Mucosa of rectum (tissue), 2 donors: ENCODE measurements around the gene IKZF1.

Experiments
- H3K27ac ChIP-seq, 2 donors: one replicate each; pipeline ENCODE4 v1.7.0; 2013; ENCODE audit warnings: inconsistent platforms in 2 of 2, low read depth in 2 of 2, low read length in 2 of 2
- H3K27me3 ChIP-seq, 2 donors: one replicate each; pipeline ENCODE4 v1.7.0; 2013; ENCODE audit warnings: low read length in 2 of 2; ENCODE audit not compliant: control insufficient read depth in 2 of 2, insufficient read depth in 2 of 2
- H3K36me3 ChIP-seq, 2 donors: one replicate each; pipeline ENCODE4 v1.7.0; 2013; ENCODE audit warnings: low read length in 2 of 2; ENCODE audit not compliant: control insufficient read depth in 2 of 2, insufficient read depth in 2 of 2
- H3K4me1 ChIP-seq, 2 donors: one replicate each; pipeline ENCODE4 v1.7.0; 2013; ENCODE audit warnings: low read length in 2 of 2, mild to moderate bottlenecking in 1 of 2; ENCODE audit not compliant: control insufficient read depth in 2 of 2, insufficient read depth in 2 of 2
- H3K4me3 ChIP-seq, 2 donors: one replicate each; pipeline ENCODE4 v1.7.0; 2013; ENCODE audit warnings: low read length in 2 of 2
- H3K9ac ChIP-seq, 2 donors: one replicate each; pipeline ENCODE4 v1.7.0; 2013; ENCODE audit warnings: low read length in 2 of 2, low read depth in 1 of 2, mild to moderate bottlenecking in 1 of 2
- H3K9me3 ChIP-seq, 2 donors: one replicate each; pipeline ENCODE4 v1.7.0; 2013; ENCODE audit warnings: low read length in 2 of 2; ENCODE audit not compliant: control insufficient read depth in 2 of 2
- donor health status: healthy.
- donor health status: Normal muscosa, but diverticular disease.

IKZF1 gene

DNA sequence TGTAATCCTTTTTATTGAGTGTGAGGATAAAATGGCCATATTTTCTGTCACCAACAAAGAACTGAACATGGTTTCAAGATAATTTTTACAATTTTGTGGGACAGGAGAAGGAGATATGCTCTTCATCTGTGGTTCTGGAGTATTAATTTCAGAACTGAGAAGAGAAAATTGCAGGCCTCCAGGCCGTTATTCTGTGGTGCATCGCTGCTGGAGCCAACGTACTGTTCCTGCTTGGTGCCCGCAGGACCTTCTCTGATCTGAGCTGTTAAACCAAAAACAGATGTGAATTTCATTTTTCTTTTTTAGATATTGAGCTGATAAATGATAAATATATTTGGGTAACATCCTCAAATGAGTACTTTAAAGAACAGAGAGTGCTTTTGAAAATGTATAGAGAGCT lies 63.9 kb downstream of the IKZF1 start:
- Histone ChIP-seq H3K36me3 (no peaks in the 10 kb centered on the region), H3K4me3 (no peak overlapping the region), H3K9ac (no peak overlapping the region), H3K27ac (peak overlapping the region in 1 of 2 donors; percentile 32), H3K9me3 (peaks cover 2 to 4% of the 10 kb centered on the region in 2 donors), H3K27me3 (no peaks in the 10 kb centered on the region), H3K4me1 (no peaks in the 10 kb centered on the region)

DNA sequence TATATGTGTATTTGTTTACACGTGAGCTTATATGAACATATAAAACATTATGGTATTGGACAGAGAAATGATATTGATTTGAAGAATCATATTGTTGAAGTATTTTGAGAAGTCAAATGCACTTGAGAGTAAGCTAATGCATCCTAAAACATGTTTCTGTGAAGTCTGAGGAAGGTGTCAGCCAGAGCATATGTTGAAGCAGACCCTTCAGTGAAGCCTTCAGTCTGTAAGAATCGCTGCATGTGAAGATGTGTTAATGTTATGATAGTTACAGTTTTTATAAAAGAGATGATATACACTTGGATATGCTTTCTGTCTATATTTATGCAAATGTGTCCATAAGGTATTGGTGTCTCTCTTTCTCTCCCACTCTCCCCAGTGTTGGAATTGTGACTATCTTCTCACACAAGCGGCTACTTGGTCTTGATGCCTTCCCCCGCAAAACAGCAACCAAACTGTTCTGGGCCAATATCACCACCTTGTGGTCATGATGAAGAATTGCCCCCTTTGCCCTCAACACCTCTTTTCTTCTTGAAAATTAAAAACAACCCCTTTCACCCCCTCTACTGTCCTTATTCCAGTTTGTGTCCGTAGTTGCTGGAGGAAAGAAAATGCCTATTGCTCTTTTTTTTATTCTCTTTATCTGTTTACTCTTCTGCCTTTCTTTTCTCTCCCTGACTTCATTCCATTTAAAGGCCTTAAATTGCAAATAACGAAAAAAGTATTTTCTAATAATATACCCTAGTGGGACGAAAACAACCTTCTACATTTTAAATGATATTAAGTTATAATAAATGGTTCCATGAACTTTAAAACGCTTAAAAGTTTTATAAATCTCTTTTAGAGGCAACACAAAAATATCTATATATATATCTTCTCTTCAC lies 64.9 kb downstream of the IKZF1 start:
- no peaks in the 10 kb centered on the region for H3K4me1 ChIP-seq
- H3K4me3 ChIP-seq: no peak overlapping the region
- H3K27ac ChIP-seq: no peak overlapping the region

DNA sequence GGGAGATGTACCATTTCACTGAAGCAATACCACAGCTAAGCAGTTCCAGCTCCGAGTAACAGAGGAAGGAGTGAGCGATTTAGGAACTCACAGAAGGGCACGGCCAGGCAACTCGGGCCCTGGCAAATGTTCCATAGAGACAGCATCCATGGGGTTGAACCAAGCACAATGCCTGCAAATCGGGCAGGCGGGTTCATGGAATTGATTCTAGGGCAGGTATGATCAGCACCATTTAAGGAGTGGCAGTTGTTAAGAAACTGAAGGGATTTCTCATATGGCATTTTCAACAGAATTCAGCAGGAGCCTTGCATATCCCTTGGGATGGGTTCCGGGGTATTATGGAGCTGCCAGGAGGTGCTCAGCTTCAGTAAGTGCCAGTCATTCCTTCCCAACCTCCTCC lies 66.4 kb downstream of the IKZF1 start:
- no peak overlapping the region for H3K27ac ChIP-seq
- H3K4me3 ChIP-seq: no peak overlapping the region
- H3K4me1 ChIP-seq: no peaks in the 10 kb centered on the region
- peaks cover 2 to 4% of the 10 kb centered on the region in 2 donors for H3K9me3 ChIP-seq
- peaks cover 0 to 3% of the 10 kb centered on the region in 2 donors for H3K36me3 ChIP-seq
- no peaks in the 10 kb centered on the region for H3K27me3 ChIP-seq
- H3K9ac ChIP-seq: no peak overlapping the region

More for the DNA sequence above, 64.9 kb downstream of the IKZF1 start:
- Histone ChIP-seq H3K36me3 (peaks cover 0 to 2% of the 10 kb centered on the region in 2 donors), H3K27me3 (no peaks in the 10 kb centered on the region), H3K9ac (no peak overlapping the region), H3K9me3 (peaks cover 2 to 4% of the 10 kb centered on the region in 2 donors)

DNA sequence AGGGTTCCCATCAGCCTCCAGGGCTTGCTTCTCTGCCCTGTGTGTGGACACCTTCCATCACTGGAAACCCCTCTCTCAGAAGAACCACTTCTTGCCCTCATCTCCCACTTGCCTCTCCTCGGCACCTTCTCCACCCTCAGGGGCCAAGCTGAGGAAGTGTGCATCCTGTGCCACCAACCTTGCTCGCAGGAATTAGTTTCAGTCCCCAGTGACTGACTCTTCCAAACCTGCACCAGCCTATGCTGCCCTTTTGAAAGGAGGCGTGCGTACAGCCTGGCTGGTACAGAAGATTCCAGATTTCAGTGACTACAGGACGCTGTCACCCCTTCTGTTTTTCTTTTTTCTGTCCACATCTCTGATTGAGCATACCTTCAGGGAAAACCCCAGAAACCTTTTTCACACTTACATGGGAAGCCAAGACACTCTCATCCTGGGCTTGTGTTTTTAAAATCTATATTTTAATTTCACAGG lies 67.1 kb downstream of the IKZF1 start:
- H3K27ac ChIP-seq: no peak overlapping the region
- no peak overlapping the region for H3K4me3 ChIP-seq
- H3K9me3 ChIP-seq: peaks cover 2 to 4% of the 10 kb centered on the region in 2 donors
- H3K9ac ChIP-seq: no peak overlapping the region
- H3K36me3 ChIP-seq: peaks cover 0 to 3% of the 10 kb centered on the region in 2 donors
- H3K4me1 ChIP-seq: no peaks in the 10 kb centered on the region
- no peaks in the 10 kb centered on the region for H3K27me3 ChIP-seq

DNA sequence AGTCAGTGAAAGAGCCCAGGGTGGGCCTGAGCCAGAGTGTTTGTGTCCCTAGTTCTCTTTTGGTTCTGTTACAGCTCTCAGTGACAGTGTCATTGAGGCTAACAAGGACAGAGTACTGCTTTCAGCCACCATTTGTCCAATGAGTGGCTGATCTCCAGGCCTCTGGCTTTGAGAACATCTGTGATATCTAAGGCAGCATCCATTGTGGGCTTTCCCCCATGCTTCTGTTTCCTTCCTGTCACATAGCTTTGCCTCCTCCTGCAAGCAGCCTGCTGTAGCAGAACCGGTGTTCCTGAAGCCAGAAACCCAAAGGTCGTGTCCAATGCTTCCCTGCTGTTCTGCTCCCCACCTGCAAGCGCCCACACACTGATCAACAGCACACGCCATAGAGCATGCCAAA lies 68.4 kb downstream of the IKZF1 start:
- no peaks in the 10 kb centered on the region for H3K4me1 ChIP-seq
- H3K9me3 ChIP-seq: peaks cover 2 to 4% of the 10 kb centered on the region in 2 donors
- no peak overlapping the region for H3K27ac ChIP-seq
- peaks cover 0 to 8% of the 10 kb centered on the region in 2 donors for H3K36me3 ChIP-seq
- no peak overlapping the region for H3K9ac ChIP-seq
- H3K4me3 ChIP-seq: no peak overlapping the region
- no peaks in the 10 kb centered on the region for H3K27me3 ChIP-seq

DNA sequence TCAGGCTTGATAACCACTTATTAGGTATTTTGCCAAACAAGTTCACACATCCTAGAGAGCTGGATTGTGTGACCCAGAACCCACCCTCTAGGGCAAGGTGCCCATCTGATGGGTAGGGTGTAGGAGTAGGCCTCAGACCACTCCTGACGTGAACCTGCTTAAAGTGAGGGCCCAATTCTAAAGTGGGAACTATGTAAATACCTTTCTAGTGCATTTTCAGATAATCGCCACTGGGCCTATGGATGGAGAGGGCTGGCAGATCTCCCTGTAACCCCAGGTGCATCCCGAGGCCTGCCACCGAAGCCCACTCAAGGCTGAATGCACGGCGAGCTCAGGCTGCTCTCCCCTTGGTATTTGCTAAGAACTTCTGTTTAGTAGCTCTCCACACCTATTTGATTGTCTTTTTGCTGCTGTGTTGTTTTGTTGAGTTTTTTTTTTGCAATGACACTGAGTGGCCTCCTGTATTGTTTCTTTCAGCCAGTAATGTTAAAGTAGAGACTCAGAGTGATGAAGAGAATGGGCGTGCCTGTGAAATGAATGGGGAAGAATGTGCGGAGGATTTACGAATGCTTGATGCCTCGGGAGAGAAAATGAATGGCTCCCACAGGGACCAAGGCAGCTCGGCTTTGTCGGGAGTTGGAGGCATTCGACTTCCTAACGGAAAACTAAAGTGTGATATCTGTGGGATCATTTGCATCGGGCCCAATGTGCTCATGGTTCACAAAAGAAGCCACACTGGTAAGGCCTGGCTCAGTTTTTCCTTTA lies 71.7 kb downstream of the IKZF1 start:
- Histone ChIP-seq H3K36me3 (peaks cover 0 to 9% of the 10 kb centered on the region in 2 donors), H3K4me1 (no peaks in the 10 kb centered on the region), H3K9ac (no peak overlapping the region), H3K9me3 (no peaks in the 10 kb centered on the region), H3K27ac (no peak overlapping the region), H3K27me3 (no peaks in the 10 kb centered on the region), H3K4me3 (no peak overlapping the region)

DNA sequence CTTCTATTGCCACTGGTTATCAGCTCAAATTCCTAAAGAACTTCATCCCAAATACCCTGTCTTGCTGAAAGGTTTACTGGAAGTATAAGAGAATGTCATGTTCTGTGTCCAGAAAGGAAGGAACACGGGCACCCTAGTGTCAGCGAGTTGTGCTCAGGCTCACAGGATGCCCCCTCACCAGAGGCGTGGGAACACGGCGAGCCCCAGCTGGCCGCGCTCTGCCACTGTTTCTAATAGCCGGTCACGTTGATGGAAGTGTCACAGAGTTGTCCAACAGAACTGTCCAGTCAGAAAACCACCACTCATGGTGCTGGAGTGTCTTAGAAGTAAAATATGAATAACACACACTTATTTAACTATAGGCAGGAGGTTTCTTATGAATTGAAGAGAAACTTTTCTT lies 72.8 kb downstream of the IKZF1 start:
- H3K4me1 ChIP-seq: no peaks in the 10 kb centered on the region
- H3K4me3 ChIP-seq: no peak overlapping the region
- H3K9me3 ChIP-seq: no peaks in the 10 kb centered on the region
- no peak overlapping the region for H3K9ac ChIP-seq
- H3K27me3 ChIP-seq: no peaks in the 10 kb centered on the region
- peaks cover 0 to 9% of the 10 kb centered on the region in 2 donors for H3K36me3 ChIP-seq
- H3K27ac ChIP-seq: no peak overlapping the region

DNA sequence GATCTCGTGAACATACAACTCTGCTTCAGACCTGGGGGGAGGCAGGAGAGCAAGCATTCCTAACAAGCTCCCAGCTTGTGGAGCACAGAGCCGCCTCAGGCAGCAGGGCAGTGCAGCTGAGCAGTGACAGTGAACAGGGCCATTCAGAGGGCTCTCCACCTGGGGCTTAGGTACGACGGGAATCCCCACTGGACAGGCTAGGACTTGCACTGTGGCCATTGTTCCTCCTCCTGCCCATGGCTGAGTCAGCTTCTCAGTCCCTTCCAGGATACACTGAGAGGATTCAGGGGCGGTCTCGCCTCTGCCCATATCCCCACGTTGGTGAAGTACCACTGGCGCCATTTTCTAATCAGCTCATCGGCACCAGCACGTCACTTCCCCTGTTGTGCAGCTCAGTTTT lies 74.6 kb downstream of the IKZF1 start:
- H3K4me1 ChIP-seq: no peaks in the 10 kb centered on the region
- no peak overlapping the region for H3K4me3 ChIP-seq
- no peaks in the 10 kb centered on the region for H3K9me3 ChIP-seq
- H3K9ac ChIP-seq: no peak overlapping the region
- no peaks in the 10 kb centered on the region for H3K27me3 ChIP-seq
- no peak overlapping the region for H3K27ac ChIP-seq
- H3K36me3 ChIP-seq: peaks cover 0 to 22% of the 10 kb centered on the region in 2 donors

DNA sequence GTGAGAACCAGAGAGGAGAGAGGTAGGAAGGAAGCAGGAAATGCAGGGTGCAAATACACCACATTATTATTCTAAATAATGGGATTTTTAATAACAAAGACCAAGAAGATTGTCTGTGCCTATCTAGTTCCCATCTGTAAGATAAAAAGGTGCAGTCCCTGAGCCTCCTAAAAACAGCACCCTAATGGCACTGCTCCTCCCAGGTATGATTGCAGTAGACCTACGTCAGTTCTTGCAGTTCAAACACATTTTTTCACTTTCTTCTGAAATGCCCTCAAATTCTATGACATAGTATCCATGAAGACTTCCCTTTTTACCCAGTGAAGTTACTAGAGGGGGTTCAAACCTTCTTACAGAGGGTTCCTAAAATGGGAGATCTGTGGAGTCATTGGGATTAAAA lies 75.0 kb downstream of the IKZF1 start:
- H3K9ac ChIP-seq: no peak overlapping the region
- no peaks in the 10 kb centered on the region for H3K9me3 ChIP-seq
- H3K27me3 ChIP-seq: no peaks in the 10 kb centered on the region
- H3K36me3 ChIP-seq: peaks cover 0 to 24% of the 10 kb centered on the region in 2 donors
- no peak overlapping the region for H3K27ac ChIP-seq
- H3K4me1 ChIP-seq: no peaks in the 10 kb centered on the region
- H3K4me3 ChIP-seq: no peak overlapping the region

DNA sequence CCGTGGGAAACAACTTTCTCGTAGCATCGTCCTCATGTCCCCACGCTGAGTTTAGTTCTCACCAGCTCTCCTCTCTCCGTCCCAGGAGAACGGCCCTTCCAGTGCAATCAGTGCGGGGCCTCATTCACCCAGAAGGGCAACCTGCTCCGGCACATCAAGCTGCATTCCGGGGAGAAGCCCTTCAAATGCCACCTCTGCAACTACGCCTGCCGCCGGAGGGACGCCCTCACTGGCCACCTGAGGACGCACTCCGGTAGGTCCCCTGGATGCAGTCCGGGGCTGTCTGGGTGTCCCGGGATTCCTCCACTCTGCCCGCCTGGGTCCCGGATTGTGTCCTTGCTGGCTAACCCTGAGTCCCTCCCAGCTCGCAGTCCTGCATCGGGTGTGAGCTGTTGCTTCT lies 77.9 kb downstream of the IKZF1 start:
- Histone ChIP-seq H3K36me3 (peaks cover 0 to 21% of the 10 kb centered on the region in 2 donors), H3K4me3 (no peak overlapping the region), H3K27ac (no peak overlapping the region), H3K4me1 (no peaks in the 10 kb centered on the region), H3K27me3 (no peaks in the 10 kb centered on the region), H3K9ac (no peak overlapping the region), H3K9me3 (no peaks in the 10 kb centered on the region)
